Keratinocyte (primary cell): ENCODE results near the gene SUGCT. TPM values are rescaled to one million over a fixed set of nuclear protein-coding genes. Genes with fewer than 3 reads are reported as not detected.

ENCODE experiments used
- DNase-seq: peaks from one replicate; pipeline ENCODE4 v3.0.0-alpha.2; 2011; ENCODE audit warnings: low read depth, missing footprints, low spot score
- FAIRE-seq: peaks from 2 replicates; lab custom pipeline; 2011; peaks lifted over from hg19 to GRCh38; lab: Jason Lieb, UNC
- H2AFZ ChIP-seq: 2 replicates; pipeline ENCODE4 v1.6.0; 2012; ENCODE audit warnings: low read length, control low read depth, inconsistent platforms; ENCODE audit not compliant: control insufficient read depth
- H3K27ac ChIP-seq: 2 replicates; pipeline ENCODE4 v1.5.1; 2011; ENCODE audit warnings: low read length; ENCODE audit not compliant: control insufficient read depth, insufficient read depth
- H3K27me3 ChIP-seq: 3 replicates; pipeline ENCODE4 v1.6.0; 2011; ENCODE audit warnings: low read length; ENCODE audit not compliant: control insufficient read depth, insufficient read depth; ENCODE audit errors: extremely low read depth
- H3K36me3 ChIP-seq, 2 experiments: 2 replicates in 1 of 2; 3 replicates in 1 of 2; pipeline ENCODE4 v1.5.1; 2011; ENCODE audit warnings: low read length in 2 of 2, mild to moderate bottlenecking in 1 of 2; ENCODE audit not compliant: control insufficient read depth in 2 of 2, insufficient read depth in 2 of 2; ENCODE audit errors: extremely low read depth in 1 of 2
- H3K4me1 ChIP-seq: 3 replicates; pipeline ENCODE4 v1.5.1; 2011; ENCODE audit warnings: low read length; ENCODE audit not compliant: control insufficient read depth, insufficient read depth; ENCODE audit errors: extremely low read depth
- H3K4me2 ChIP-seq: 3 replicates; pipeline ENCODE4 v1.6.0; 2011; ENCODE audit warnings: low read depth, low read length; ENCODE audit not compliant: control insufficient read depth, insufficient read depth; ENCODE audit errors: extremely low read depth
- H3K4me3 ChIP-seq, 3 experiments: fragments of 200-600 bp in 1 of 3; sonication (generic) in 1 of 3; 2 replicates in 2 of 3; 3 replicates in 1 of 3; pipeline ENCODE4 v1.5.1; 2011 to 2016; ENCODE audit warnings: low read length in 3 of 3, mild to moderate bottlenecking in 3 of 3, control low read depth in 2 of 3, inconsistent platforms in 1 of 3, low read depth in 1 of 3, mixed read lengths in 1 of 3, mixed run types in 1 of 3, moderate library complexity in 1 of 3; ENCODE audit not compliant: control insufficient read depth in 2 of 3, insufficient read depth in 2 of 3; ENCODE audit errors: extremely low read depth in 1 of 3
- H3K79me2 ChIP-seq: 2 replicates; pipeline ENCODE4 v1.6.0; 2012; ENCODE audit warnings: low read length; ENCODE audit not compliant: control insufficient read depth, insufficient read depth
- H3K9ac ChIP-seq: 3 replicates; pipeline ENCODE4 v1.6.0; 2011; ENCODE audit warnings: low read length; ENCODE audit not compliant: control insufficient read depth, insufficient read depth; ENCODE audit errors: extremely low read depth
- H3K9me1 ChIP-seq: 3 replicates; pipeline ENCODE4 v1.6.0; 2011; ENCODE audit warnings: low read length; ENCODE audit not compliant: control insufficient read depth, insufficient read depth; ENCODE audit errors: extremely low read depth
- H3K9me3 ChIP-seq: 2 replicates; pipeline ENCODE4 v1.5.1; 2012; ENCODE audit warnings: low read depth, low read length; ENCODE audit not compliant: control insufficient read depth
- H4K20me1 ChIP-seq: 3 replicates; pipeline ENCODE4 v1.6.0; 2011; ENCODE audit warnings: low read length; ENCODE audit not compliant: control insufficient read depth, insufficient read depth; ENCODE audit errors: extremely low read depth
- CTCF ChIP-seq, 3 experiments: IDR thresholded peaks in 1 of 3; conservative IDR thresholded peaks in 1 of 3; optimal IDR thresholded peaks in 1 of 3; 2 replicates in 2 of 3; 3 replicates in 1 of 3; pipeline versions ENCODE3 to v1.5.1; 2011; ENCODE audit warnings: low read length in 3 of 3, mild to moderate bottlenecking in 3 of 3, moderate library complexity in 2 of 3, control low read depth in 1 of 3, inconsistent platforms in 1 of 3; ENCODE audit not compliant: insufficient read depth in 2 of 3; ENCODE audit errors: extremely low read depth in 1 of 3
- EZH2 ChIP-seq: IDR thresholded peaks from one replicate; pipeline ENCODE4 v1.6.1; 2012; ENCODE audit warnings: inconsistent platforms, mild to moderate bottlenecking, low read length, moderate library complexity
- dilution Hi-C: fragments of 300-500 bp; cut with MboI; formaldehyde crosslinking; loops from one replicate; pipeline ENCODE4 v1.7.0; 2020; ENCODE audit warnings: low sequenced_read_pairs; ENCODE audit not compliant: extremely low pct_ligation_motif_present
- polyA plus RNA-seq, 5 experiments: library from polyadenylated mRNA; depleted of rRNA in 3 of 5; stranded (reverse) in 3 of 5; stranded (forward) in 1 of 5; unstranded in 1 of 5; fragments of >200 nt; gene quantifications; 1 replicate in 1 of 5; 2 replicates in 3 of 5; 3 replicates in 1 of 5; pipeline versions ENCODE4 v1.2.1 to v1.2.3, GENCODE V29; 2011 to 2012; ENCODE audit warnings: missing spikeins in 2 of 5, low read depth in 1 of 5, low replicate concordance in 1 of 5

SUGCT gene
- polyA plus RNA-seq, 1 donor (not counting 4 experiments of a cell fraction or from before 2014, with no cell fraction given), result 134 TPM

- H3K9me3 ChIP-seq, result no peaks in the 10 kb centered on the region
- dilution Hi-C loops, result no loop called here
- no peaks in the 10 kb centered on the region for H3K27me3 ChIP-seq
- no peak overlapping the region for H3K27ac ChIP-seq
- H2AFZ ChIP-seq, result no peak overlapping the region
- TF ChIP-seq CTCF (optimal IDR thresholded peaks at IDR 0.05 in 1 of 3, IDR thresholded peaks at IDR 0.05 in 1 of 3, conservative IDR thresholded peaks at IDR 0.05 in 1 of 3; ENCODE audit: extremely low read depth in 1 of 3, insufficient read depth in 2 of 3, low read length in 3 of 3), result no peak
- TF ChIP-seq EZH2, result no peak
- no peak overlapping the region for H3K4me2 ChIP-seq
- FAIRE-seq (no peak), DNase-seq (no peak)
- H3K36me3 ChIP-seq, result no peaks in the 10 kb centered on the region
- H3K4me1 ChIP-seq, result no peaks in the 10 kb centered on the region
- H3K9ac ChIP-seq, result no peak overlapping the region
- H3K9me1 ChIP-seq, result no peaks in the 10 kb centered on the region
- no peaks in the 10 kb centered on the region for H3K79me2 ChIP-seq
- H4K20me1 ChIP-seq, result no peaks in the 10 kb centered on the region
- H3K4me3 ChIP-seq, result no peak overlapping the region
Measured at GRCh38 chr7:40182452-40182851, 47.6 kb downstream of the SUGCT start.

- Histone ChIP-seq H3K9ac (no peak overlapping the region), H3K36me3 (no peaks in the 10 kb centered on the region), H3K9me3 (no peaks in the 10 kb centered on the region), H3K79me2 (no peaks in the 10 kb centered on the region), H3K27ac (no peak overlapping the region), H4K20me1 (no peaks in the 10 kb centered on the region), H3K9me1 (no peaks in the 10 kb centered on the region), H3K4me2 (no peak overlapping the region), H3K27me3 (no peaks in the 10 kb centered on the region), H3K4me1 (no peaks in the 10 kb centered on the region), H3K4me3 (no peak overlapping the region), H2AFZ (no peak overlapping the region)
- FAIRE-seq (no peak), DNase-seq (no peak)
- TF ChIP-seq CTCF (optimal IDR thresholded peaks at IDR 0.05 in 1 of 3, IDR thresholded peaks at IDR 0.05 in 1 of 3, conservative IDR thresholded peaks at IDR 0.05 in 1 of 3; ENCODE audit: extremely low read depth in 1 of 3, insufficient read depth in 2 of 3, low read length in 3 of 3), result peak in 2 of 3 experiments; percentile 34 to 35
- no peak for TF ChIP-seq EZH2
- dilution Hi-C loops, result no loop called here
Measured at GRCh38 chr7:40186586-40186985, 51.8 kb downstream of the SUGCT start.
